Suppressor macrophage (primary cell): ENCODE results near the gene TP53I11.

Experiments
- DNase-seq, 4 experiments: peaks; one replicate each; pipeline ENCODE4 v3.0.0-alpha.2; 2020 to 2022

TP53I11 gene

GRCh38 chr11:44955015-44955738, 4.5 kb upstream of the TP53I11 start:
- DNase-seq, result peak; percentile 84 to 91 (median 90)

GRCh38 chr11:44954051-44954906, 3.6 kb upstream of the TP53I11 start:
- no peak for DNase-seq

- DNase-seq, result no peak
Observed at GRCh38 chr11:44952500-44953260, 2.0 kb upstream of the TP53I11 start.

GRCh38 chr11:44952082-44952481, 1.4 kb upstream of the TP53I11 start:
- DNase-seq, result no peak

- DNase-seq, result peak in 3 of 4 experiments; percentile 24 to 62 (median 56)
Observed at GRCh38 chr11:44950031-44950624, 555 bp downstream of the TP53I11 start.

- DNase-seq, result peak in 3 of 4 experiments; percentile 48 to 64 (median 61)
Observed at GRCh38 chr11:44949160-44950030, 1.3 kb downstream of the TP53I11 start.

- no peak for DNase-seq
Observed at GRCh38 chr11:44948155-44948554, 2.5 kb downstream of the TP53I11 start.

- DNase-seq, result no peak
Observed at GRCh38 chr11:44947114-44947513, 3.6 kb downstream of the TP53I11 start.

GRCh38 chr11:44946263-44946662, 4.4 kb downstream of the TP53I11 start:
- DNase-seq, result no peak

- no peak for DNase-seq
Observed at GRCh38 chr11:44945666-44946065, 5.0 kb downstream of the TP53I11 start.

GRCh38 chr11:44944853-44945235, 5.8 kb downstream of the TP53I11 start:
- no peak for DNase-seq

GRCh38 chr11:44944181-44944852, 6.4 kb downstream of the TP53I11 start:
- DNase-seq, result no peak

- no peak for DNase-seq
Observed at GRCh38 chr11:44943696-44944095, 7.0 kb downstream of the TP53I11 start.

- DNase-seq, result peak; percentile 68 to 85 (median 82)
Observed at GRCh38 chr11:44943118-44943517, 7.6 kb downstream of the TP53I11 start.

GRCh38 chr11:44942029-44942955, 8.4 kb downstream of the TP53I11 start:
- DNase-seq, result no peak

GRCh38 chr11:44941259-44942021, 9.2 kb downstream of the TP53I11 start:
- no peak for DNase-seq

- DNase-seq, result no peak
Observed at GRCh38 chr11:44940835-44941234, 9.8 kb downstream of the TP53I11 start.

- no peak for DNase-seq
Observed at GRCh38 chr11:44940404-44940803, 10.3 kb downstream of the TP53I11 start.
